Sigmoid colon (tissue), 7 donors: Measurements from ENCODE around the gene FICD. TPM values are rescaled to one million over a fixed set of nuclear protein-coding genes. Genes with fewer than 3 reads are reported as not detected.
"Not testable (repeated sequence)": the region's sequence is repeated elsewhere in the genome, so short reads cannot be mapped to it uniquely, and the experiment has no call there.

ENCODE experiments used
- DNase-seq: peaks from one replicate; pipeline ENCODE4 v3.0.0-alpha.2; 2019
- H3K27ac ChIP-seq, 4 donors: fragments of 200-600 bp; sonication (generic); one replicate each; pipeline ENCODE4 v1.5.1; 2016 to 2019; ENCODE audit warnings: mild to moderate bottlenecking in 1 of 4
- H3K27me3 ChIP-seq, 3 donors: fragments of 200-600 bp; sonication (generic); one replicate each; pipeline ENCODE4 v1.5.1; 2019; ENCODE audit warnings: mild to moderate bottlenecking in 1 of 3
- H3K36me3 ChIP-seq, 4 donors: fragments of 200-600 bp; sonication (generic); one replicate each; pipeline ENCODE4 v1.5.1; 2016 to 2019
- H3K4me1 ChIP-seq, 4 donors: fragments of 200-600 bp; sonication (generic); one replicate each; pipeline ENCODE4 v1.5.1; 2017 to 2019
- H3K4me3 ChIP-seq, 4 donors: fragments of 200-600 bp; sonication (generic); one replicate each; pipeline ENCODE4 v1.5.1; 2017 to 2019; ENCODE audit warnings: mild to moderate bottlenecking in 2 of 4, moderate library complexity in 1 of 4
- H3K9me3 ChIP-seq, 4 donors: fragments of 200-600 bp in 3 of 4; sonication (generic) in 3 of 4; one replicate each; pipeline versions ENCODE4 v1.5.1 to v1.6.1; 2013 to 2019
- CTCF ChIP-seq, 4 experiments: fragments of 450-650 bp in 3 of 4; fragments of 200-600 bp in 1 of 4; IDR thresholded peaks; one replicate each; pipeline ENCODE4 v1.5.1; 2016 to 2019; ENCODE audit warnings: antibody characterized with exemption in 4 of 4, mild to moderate bottlenecking in 3 of 4, moderate library complexity in 2 of 4
- EP300 ChIP-seq, 4 donors: sonication (generic); formaldehyde crosslinking; IDR thresholded peaks; one replicate each; pipeline ENCODE4 v1.6.1; 2017; ENCODE audit warnings: antibody characterized with exemption in 4 of 4
- POLR2A ChIP-seq, 2 donors: fragments of 450-650 bp; IDR thresholded peaks; one replicate each; pipeline ENCODE4 v1.6.1; 2016; ENCODE audit warnings: antibody characterized with exemption in 2 of 2, mild to moderate bottlenecking in 2 of 2, moderate library complexity in 2 of 2
- POLR2AphosphoS5 ChIP-seq, 4 donors: sonication (generic); formaldehyde crosslinking; IDR thresholded peaks; one replicate each; pipeline ENCODE4 v1.6.1; 2017; ENCODE audit warnings: antibody characterized with exemption in 4 of 4
- WGBS, 2 donors: extraction: QIAGEN DNeasy Blood & Tissue Kit; methylation state at CpG; one replicate each; pipeline ENCODE4 v1.1.7; 2013; 5-methylcytosine and 5-hydroxymethylcytosine counted together
- intact Hi-C: fragments of 100-400 bp; cut with DNase I; formaldehyde crosslinking; loops from one replicate; pipeline ENCODE4 v1.15.1; 2023
- polyA plus RNA-seq, 3 donors: library from polyadenylated mRNA; stranded (reverse); fragments of 200-250 nt; gene quantifications; one replicate each; pipeline ENCODE4 v1.2.3, GENCODE V29; 2013
- total RNA-seq, 4 donors: library from RNA; depleted of rRNA; stranded (reverse); fragments of >200 nt; gene quantifications; one replicate each; pipeline ENCODE4 v1.1.0, GENCODE V29; 2016
- donor health status: healthy with polysubstance abuse.
- donor health status: Bipolar disorder and iron deficiency.
- donor health status: healthy.

FICD gene
- total and polyA plus RNA-seq, 7 donors = 1.2 to 5.4 (median 3.2) TPM; not detected in 1

- intact Hi-C loops = no loop called here
- 93 to 94% methylated on average over 5 of the region's 5 CpGs for WGBS, 2 donors
- TF ChIP-seq CTCF (IDR thresholded peaks at IDR 0.05) = no peak
- TF ChIP-seq POLR2A (IDR thresholded peaks at IDR 0.05) = no peak
- TF ChIP-seq POLR2AphosphoS5 (IDR thresholded peaks at IDR 0.05) = no peak
- no peak for TF ChIP-seq EP300 (IDR thresholded peaks at IDR 0.05)
- Histone ChIP-seq H3K27me3 (no peaks in the 10 kb centered on the region), H3K27ac (no peak overlapping the region), H3K4me3 (no peak overlapping the region), H3K9me3 (no peaks in the 10 kb centered on the region), H3K36me3 (peaks cover 0 to 15% (median 0%) of the 10 kb centered on the region in 4 donors), H3K4me1 (peaks cover 0 to 75% (median 32%) of the 10 kb centered on the region in 4 donors)
- DNase-seq = no peak
Observed at GRCh38 chr12:108553799-108554198, 38.7 kb downstream of the FICD start.

- H3K36me3 ChIP-seq = peaks cover 0 to 15% (median 0%) of the 10 kb centered on the region in 4 donors
- H3K27me3 ChIP-seq, H3K9me3 ChIP-seq, intact Hi-C loops, DNase-seq, H3K4me3 ChIP-seq, H3K27ac ChIP-seq: not testable (repeated sequence)
- 91 to 92% methylated on average over 9 of the region's 9 CpGs for WGBS, 2 donors
- peaks cover 0 to 81% (median 48%) of the 10 kb centered on the region in 4 donors for H3K4me1 ChIP-seq
Observed at GRCh38 chr12:108555383-108555782, 40.3 kb downstream of the FICD start.

DNA sequence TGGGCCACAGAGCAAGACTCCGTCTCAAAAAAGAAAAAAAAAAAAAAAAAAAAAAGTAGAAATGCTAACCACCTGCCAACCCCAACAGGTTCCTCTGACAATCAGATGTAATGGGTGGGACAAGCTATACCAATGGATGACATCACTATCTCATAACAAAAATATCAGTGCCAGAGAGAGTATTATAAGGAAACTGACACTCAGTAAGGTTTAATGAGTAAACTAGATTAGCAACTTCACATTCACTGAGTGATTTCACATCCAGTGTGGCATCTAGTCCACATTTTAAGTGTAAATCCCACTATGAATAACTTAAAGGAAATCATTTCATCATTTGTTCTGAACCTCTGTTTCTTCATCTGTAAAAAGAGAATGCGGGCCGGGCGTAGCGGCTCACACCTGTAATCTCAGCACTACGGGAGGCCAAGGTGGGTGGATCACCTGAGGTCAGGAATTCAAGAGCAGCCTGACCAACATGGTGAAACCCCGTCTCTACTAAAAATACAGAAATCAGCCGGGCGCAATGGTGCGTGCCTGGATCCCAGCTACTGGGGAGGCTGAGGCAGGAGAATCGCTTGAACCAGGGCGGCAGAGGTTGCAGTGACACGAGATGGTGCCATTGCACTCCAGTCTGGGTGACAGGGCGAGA is 44.1 kb downstream of the FICD start:
- intact Hi-C loops = no loop called here
- H3K27ac ChIP-seq = no peak overlapping the region
- DNase-seq = no peak
- no peaks in the 10 kb centered on the region for H3K27me3 ChIP-seq
- whole genome bisulfite sequencing, 2 donors = 80 to 88% methylated on average over 13 of the region's 14 CpGs
- H3K9me3 ChIP-seq = no peaks in the 10 kb centered on the region
- no peak overlapping the region for H3K4me3 ChIP-seq
- peaks cover 0 to 16% (median 0%) of the 10 kb centered on the region in 4 donors for H3K36me3 ChIP-seq
- H3K4me1 ChIP-seq = peaks cover 0 to 75% (median 57%) of the 10 kb centered on the region in 4 donors
- no peak for TF ChIP-seq POLR2A (IDR thresholded peaks at IDR 0.05)
- no peak for TF ChIP-seq EP300 (IDR thresholded peaks at IDR 0.05)
- TF ChIP-seq POLR2AphosphoS5 (IDR thresholded peaks at IDR 0.05) = no peak

DNA sequence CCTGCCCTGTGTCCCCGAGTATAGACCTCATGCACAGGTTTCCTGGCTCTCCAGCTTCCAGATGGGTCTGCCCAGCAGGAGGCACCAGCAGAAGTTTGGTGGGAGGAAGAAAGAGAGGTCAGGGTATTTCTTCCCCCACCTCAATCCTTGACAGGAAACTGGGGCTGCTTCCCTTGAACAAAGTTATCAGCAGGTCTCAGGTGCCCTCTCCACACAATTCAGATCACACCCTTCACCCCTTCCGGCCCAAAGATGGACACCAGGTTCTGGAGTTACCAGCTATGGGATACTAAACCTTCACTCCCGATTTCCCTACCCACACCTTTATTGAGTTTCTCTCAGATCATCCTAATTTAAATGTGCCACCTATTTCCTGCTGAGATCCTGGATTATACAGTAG is 44.7 kb downstream of the FICD start:
- Histone ChIP-seq H3K27ac (peak overlapping the region in 1 of 4 donors; percentile 98), H3K27me3 (no peaks in the 10 kb centered on the region), H3K9me3 (no peaks in the 10 kb centered on the region), H3K4me3 (peak overlapping the region; percentile 81 to 97 (median 86)), H3K36me3 (peaks cover 0 to 23% (median 5%) of the 10 kb centered on the region in 4 donors), H3K4me1 (peaks cover 0 to 75% (median 59%) of the 10 kb centered on the region in 4 donors)
- WGBS, 2 donors = 26 to 55% methylated on average over 3 of the region's 3 CpGs
- no peak for DNase-seq
- TF ChIP-seq POLR2AphosphoS5 (IDR thresholded peaks at IDR 0.05) = no peak
- no peak for TF ChIP-seq CTCF (IDR thresholded peaks at IDR 0.05)
- TF ChIP-seq POLR2A (IDR thresholded peaks at IDR 0.05) = no peak
- TF ChIP-seq EP300 (IDR thresholded peaks at IDR 0.05) = no peak
- intact Hi-C loops = loop anchor here (2.0 to 5.0 kb wide), 2 partner anchors 171 to 493 kb away; partner anchors contain the start of genes CORO1C and USP30

DNA sequence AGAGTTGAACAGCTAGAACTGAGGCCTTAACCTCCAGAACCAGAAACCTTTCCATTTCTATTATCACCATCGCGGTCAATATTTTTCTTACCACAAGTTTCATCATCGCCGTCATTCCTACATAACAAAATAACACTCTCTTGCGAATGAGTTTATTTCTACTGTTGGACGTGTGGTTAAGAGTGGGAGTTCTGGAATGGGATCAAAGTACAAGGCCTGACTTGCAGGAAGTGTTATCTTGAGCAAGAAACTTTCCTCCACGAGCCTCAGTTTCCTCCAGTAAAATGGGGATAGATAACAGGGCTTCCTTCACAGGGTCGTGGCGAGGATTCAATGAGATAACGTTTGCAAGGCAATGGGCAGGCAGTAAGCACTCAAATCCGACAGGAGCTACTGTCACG is 45.2 kb downstream of the FICD start:
- DNase-seq = no peak
- 0 to 1% methylated on average over 12 of the region's 12 CpGs for WGBS, 2 donors
- intact Hi-C loops = loop anchor here (2.0 to 5.0 kb wide), 2 partner anchors 170 to 492 kb away; partner anchors contain the start of genes CORO1C and USP30

More for the DNA sequence above, 45.2 kb downstream of the FICD start:
- Histone ChIP-seq H3K9me3 (no peaks in the 10 kb centered on the region), H3K27me3 (no peaks in the 10 kb centered on the region), H3K4me1 (peaks cover 0 to 73% (median 62%) of the 10 kb centered on the region in 4 donors), H3K36me3 (peaks cover 3 to 28% (median 9%) of the 10 kb centered on the region in 4 donors), H3K4me3 (peak overlapping the region; percentile 81 to 97 (median 86)), H3K27ac (peak overlapping the region; percentile 93 to 98 (median 96))
- TF ChIP-seq POLR2A (IDR thresholded peaks at IDR 0.05) (no peak), EP300 (IDR thresholded peaks at IDR 0.05) (no peak), POLR2AphosphoS5 (IDR thresholded peaks at IDR 0.05) (no peak), CTCF (IDR thresholded peaks at IDR 0.05) (no peak)
